ENCODE results near the gene XRN2. TPM values are rescaled to one million over a fixed set of nuclear protein-coding genes. Genes with fewer than 3 reads are reported as not detected.

XRN2 gene
- total RNA-seq, 2 experiments from 2014 or later = 71.3 to 72.6 TPM

DNA sequence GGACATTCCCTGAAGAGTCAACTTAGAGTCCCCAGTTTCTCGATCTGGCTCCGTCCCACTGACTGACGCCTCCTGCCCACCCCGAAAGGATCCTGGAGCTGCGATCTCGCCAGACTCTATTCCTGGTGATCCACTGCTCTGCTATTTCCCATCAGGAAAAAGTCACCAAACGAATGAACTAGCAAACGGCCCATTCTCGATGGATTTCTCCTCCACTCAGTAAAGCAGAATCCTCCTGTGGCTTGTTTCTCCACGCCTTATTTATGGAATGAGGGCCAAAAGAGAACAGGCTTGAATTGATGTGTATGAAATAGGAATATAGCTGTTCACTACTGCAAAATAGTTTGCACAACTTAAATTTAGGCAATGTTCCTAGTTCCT is 88.8 kb downstream of the XRN2 start:
- no peak for TF ChIP-seq CTCF (IDR thresholded peaks at IDR 0.05)
- H3K36me3 Mint-ChIP-seq (ENCODE audit: low read depth) = peaks cover 21% of the 10 kb centered on the region
- POLR2A ChIA-PET = interaction anchor here (0.5 kb wide), 1 partner anchor 165 kb away, joined by 3 read pairs; no protein-coding TSS in a partner anchor
- intact Hi-C loops (cut with micrococcal nuclease) = no loop called here
- H3K27me3 Mint-ChIP-seq = peaks cover 39% of the 10 kb centered on the region
- no peak for ATAC-seq
- H3K4me3 Mint-ChIP-seq = no peak overlapping the region
- H3K9me3 Mint-ChIP-seq = peaks cover 4% of the 10 kb centered on the region
- no peak overlapping the region for H3K27ac Mint-ChIP-seq
- DNase-seq = no peak
- peaks cover 16% of the 10 kb centered on the region for H3K4me1 Mint-ChIP-seq (ENCODE audit: low read depth)
- CTCF ChIA-PET = interaction anchor here (3.0 kb wide), 1 partner anchor 113 kb away, joined by 8 read pairs; no protein-coding TSS in a partner anchor

DNA sequence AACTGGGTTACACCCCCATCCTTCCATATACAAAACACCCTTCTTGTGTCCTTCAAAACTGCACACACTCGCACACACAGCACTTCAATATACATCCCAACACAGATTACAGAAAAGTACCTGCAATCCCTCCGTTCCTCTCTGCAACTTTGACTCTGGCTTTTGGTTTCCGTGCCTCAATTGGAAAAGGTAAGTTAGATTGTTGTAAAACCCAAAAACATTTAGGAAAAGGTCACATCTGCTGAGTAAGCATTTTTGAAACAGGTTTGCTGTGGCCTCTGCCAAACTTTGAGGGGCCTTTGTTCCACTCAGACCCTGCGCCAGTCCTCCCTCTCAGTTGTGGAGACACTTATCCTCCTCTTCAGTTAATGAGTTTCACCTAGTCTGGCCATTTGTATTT is 90.0 kb downstream of the XRN2 start:
- Mint-ChIP-seq H3K4me1 (ENCODE audit: low read depth) (peaks cover 18% of the 10 kb centered on the region), H3K4me3 (no peak overlapping the region), H3K9me3 (peaks cover 4% of the 10 kb centered on the region), H3K27ac (no peak overlapping the region), H3K27me3 (peaks cover 47% of the 10 kb centered on the region), H3K36me3 (ENCODE audit: low read depth) (peaks cover 17% of the 10 kb centered on the region)
- ATAC-seq = no peak
- no peak for DNase-seq
- no peak for TF ChIP-seq CTCF (IDR thresholded peaks at IDR 0.05)
- ChIA-PET CTCF (interaction anchor here (1.0 to 1.7 kb wide), 2 partner anchors 9 to 157 kb away, joined by 3 to 5 read pairs; no protein-coding TSS in a partner anchor), POLR2A (no interaction called here)
- intact Hi-C loops (cut with micrococcal nuclease) = no loop called here

DNA sequence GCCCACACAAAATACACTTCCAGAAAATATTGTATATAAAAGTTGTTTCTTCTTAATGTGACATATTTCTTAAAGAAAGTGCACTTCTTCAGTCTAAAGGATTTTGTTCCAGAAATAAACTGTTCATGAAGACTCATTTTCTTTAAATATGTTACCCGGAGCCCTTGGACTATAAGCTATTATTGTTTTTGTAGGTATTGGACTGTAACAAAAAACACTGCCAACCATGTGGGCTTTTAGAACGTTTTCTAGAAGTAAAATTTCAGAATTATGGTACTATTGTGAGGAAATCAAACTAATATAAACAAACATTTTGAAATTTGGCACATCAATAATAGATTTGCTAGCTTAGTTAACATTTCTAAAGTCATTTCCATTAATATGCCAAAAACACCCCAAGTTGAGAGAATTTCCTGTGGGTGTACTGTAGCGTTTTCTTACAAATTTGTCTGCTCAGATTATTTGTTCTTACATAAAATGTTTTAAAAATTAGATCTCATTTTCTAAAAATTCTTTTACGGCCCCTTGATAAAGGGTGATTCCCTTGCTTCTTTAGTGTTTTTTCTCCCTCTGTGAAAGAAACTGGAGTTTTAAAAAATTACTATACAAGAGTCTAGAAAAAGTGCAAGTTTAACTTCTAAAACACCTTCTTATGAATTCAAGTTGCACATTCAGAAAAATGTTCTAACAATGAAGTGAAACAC is 90.8 kb downstream of the XRN2 start:
- no peak for TF ChIP-seq CTCF (IDR thresholded peaks at IDR 0.05)
- Mint-ChIP-seq H3K9me3 (peaks cover 4% of the 10 kb centered on the region), H3K4me3 (no peak overlapping the region), H3K4me1 (ENCODE audit: low read depth) (peaks cover 18% of the 10 kb centered on the region), H3K27me3 (peaks cover 55% of the 10 kb centered on the region), H3K36me3 (ENCODE audit: low read depth) (peaks cover 19% of the 10 kb centered on the region), H3K27ac (no peak overlapping the region)
- ATAC-seq (no peak), DNase-seq (no peak)
- CTCF ChIA-PET = interaction anchor here (0.9 to 1.7 kb wide), 3 partner anchors 8 to 158 kb away, joined by 3 to 5 read pairs (median 3); no protein-coding TSS in a partner anchor
- intact Hi-C loops (cut with micrococcal nuclease) = no loop called here
- POLR2A ChIA-PET = no interaction called here

DNA sequence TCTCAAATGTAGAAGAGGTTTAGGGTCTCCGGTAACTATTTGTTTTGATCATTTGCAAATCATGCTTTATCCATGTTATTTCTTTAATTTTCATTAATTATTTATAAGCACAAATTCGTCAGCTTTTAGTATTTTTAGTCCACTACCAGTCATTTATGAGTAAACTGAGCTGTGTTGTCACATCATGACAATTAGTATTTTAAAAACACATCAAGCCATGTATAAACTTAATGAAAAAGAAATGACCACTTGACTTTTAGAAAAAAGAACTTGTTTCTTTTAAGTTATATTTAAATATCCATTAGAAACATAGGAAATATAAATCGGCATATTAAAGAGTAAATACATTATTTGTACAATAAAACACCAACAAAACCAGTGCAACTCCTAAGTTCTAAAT is 91.4 kb downstream of the XRN2 start:
- Mint-ChIP-seq H3K27ac (no peak overlapping the region), H3K4me3 (no peak overlapping the region), H3K9me3 (peaks cover 6% of the 10 kb centered on the region), H3K27me3 (peaks cover 61% of the 10 kb centered on the region), H3K36me3 (ENCODE audit: low read depth) (peaks cover 19% of the 10 kb centered on the region), H3K4me1 (ENCODE audit: low read depth) (peaks cover 18% of the 10 kb centered on the region)
- ATAC-seq (no peak), DNase-seq (no peak)
- ChIA-PET CTCF (interaction anchor here (0.9 to 1.7 kb wide), 3 partner anchors 70 to 158 kb away, joined by 3 to 7 read pairs (median 5); no protein-coding TSS in a partner anchor), POLR2A (no interaction called here)
- TF ChIP-seq CTCF (IDR thresholded peaks at IDR 0.05) = no peak
- intact Hi-C loops (cut with micrococcal nuclease) = no loop called here

DNA sequence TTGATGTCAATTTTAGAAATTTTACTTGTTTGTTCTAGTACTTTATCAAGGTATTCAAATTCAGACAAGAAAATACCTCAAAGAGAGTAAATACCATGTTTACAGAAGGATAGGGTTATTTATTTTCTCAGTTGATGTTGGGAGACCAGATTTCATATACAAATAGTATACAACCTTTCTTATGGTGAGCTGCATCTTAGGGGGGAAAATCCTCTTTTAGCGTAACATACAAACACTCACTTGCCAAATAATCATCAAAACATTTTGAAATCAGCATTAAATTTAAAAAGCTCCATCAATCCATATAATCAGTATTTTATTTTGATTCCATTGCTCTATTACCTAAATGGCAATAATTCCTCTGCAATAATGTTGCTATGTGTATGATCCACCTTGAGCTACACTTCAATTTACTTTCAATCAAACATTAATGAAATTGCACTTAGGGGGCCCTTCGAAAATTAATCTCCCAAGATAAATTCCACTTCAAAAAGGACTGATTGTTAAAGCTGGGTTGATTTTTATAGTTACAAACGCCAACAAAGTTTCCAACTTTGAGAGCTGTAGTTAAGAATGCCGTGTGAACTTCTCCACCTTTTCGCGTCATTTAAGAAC is 92.0 kb downstream of the XRN2 start:
- POLR2A ChIA-PET = no interaction called here
- CTCF ChIA-PET = interaction anchor here (1.3 kb wide), 1 partner anchor 110 kb away, joined by 7 read pairs; no protein-coding TSS in a partner anchor
- Mint-ChIP-seq H3K27me3 (peaks cover 64% of the 10 kb centered on the region), H3K4me3 (peak overlapping the region; percentile 64), H3K27ac (no peak overlapping the region), H3K36me3 (ENCODE audit: low read depth) (peaks cover 19% of the 10 kb centered on the region), H3K4me1 (ENCODE audit: low read depth) (peaks cover 18% of the 10 kb centered on the region), H3K9me3 (peaks cover 6% of the 10 kb centered on the region)
- TF ChIP-seq CTCF (IDR thresholded peaks at IDR 0.05) = no peak
- DNase-seq (no peak), ATAC-seq (no peak)
- intact Hi-C loops (cut with micrococcal nuclease) = loop anchor here (5.0 kb wide), 1 partner anchor 112 kb away; no protein-coding TSS in a partner anchor
